ENCODE results near the gene LPIN3.

LPIN3 gene

DNA sequence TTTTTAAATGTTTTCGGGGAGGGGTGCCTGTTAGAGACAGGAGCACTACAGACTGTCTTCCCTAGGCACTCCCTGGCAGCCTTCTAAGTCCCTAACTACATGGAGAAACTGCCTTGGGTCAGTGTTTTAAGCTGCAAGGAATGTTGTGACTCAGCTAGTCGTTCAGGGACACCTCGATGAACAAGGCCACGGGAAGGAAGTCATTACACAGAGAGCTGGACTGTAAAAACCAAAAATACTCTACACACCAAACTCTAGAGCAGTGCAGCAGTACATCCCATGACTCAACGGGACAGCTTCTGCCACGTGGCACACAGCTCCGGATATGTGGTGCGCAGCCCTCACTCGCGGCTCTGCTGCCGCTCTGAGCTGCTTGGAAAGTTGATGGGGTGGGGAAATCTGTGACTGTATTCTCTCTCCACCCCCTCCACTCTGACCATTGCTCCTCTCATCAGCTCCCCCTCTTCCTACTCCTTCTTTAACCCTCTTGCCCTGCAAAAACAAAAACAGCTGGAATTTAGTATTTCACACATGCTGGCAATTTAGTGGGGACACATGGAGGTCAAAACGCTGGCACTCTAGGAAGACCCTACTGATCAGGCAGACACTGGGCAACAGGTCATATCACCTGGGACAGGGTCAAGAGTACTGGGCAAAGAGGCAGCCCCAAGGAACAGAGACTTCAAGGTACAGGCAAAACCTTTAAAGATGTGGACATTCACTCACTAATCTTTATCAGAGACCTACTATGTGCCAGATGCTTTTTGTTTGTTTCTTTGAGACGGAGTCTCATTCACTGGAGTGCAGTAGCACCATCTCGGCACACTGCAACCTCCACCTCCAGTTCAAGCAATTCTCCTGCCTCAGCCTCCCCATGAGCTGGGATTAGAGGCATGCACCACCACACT lies 10.9 kb upstream of the LPIN3 start:
- DNase-seq: peak; percentile 59

DNA sequence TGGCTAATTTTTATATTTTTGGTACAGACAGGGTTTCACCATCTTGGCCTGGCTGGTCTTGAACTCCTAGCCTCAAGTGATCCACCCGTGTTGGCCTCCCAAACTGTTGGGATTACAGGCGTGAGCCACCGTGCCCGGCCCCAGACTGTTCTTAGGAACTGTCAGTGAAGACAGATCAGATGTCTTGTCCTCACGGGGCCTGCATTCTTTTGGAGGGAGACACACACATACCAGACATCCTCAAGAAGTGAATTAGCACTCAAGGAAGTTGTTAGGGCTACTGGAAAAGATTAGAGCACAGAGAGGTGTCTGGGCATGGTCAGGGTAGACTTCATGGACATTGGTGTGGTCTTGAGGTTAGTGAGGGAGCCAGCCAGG lies 10.3 kb upstream of the LPIN3 start:
- no peak for DNase-seq

DNA sequence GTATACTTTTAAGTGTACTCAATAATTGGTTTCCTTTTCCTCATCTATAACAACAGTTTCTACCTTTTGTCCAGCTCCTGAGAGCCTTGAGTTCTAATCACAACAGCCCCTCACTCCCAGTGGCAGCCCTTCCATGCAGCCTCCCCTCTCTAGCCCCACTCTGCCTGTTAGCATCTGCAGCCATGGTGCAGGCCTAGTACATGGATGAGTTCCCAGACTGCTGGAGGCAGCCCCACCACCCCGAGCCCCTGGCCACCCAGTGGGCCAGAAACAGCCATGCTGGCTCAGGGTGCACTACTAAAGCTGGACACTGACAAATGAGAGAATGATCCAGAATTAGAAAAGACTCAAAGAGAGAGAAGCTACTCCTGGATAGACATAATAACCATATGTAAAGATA lies 9.7 kb upstream of the LPIN3 start:
- no peak for DNase-seq

DNA sequence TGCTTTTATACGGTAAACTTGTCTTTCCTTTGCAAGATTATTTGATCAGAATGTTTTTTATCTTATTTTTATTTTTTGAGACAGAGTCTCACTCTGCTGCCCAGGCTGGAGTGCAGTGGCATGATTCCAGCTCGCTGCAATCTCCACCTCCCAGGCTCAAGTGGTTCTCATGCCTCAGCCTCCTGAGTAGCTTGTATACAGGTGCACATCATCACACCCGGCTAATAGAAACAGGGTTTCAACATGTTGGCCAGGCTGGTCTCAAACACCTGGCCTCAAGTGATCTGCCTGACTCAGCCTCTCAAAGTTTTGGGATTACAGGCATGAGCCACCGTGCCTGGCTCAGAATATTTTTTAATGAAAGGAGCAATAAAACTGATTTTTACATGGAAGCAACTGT lies 8.9 kb upstream of the LPIN3 start:
- DNase-seq: no peak

DNA sequence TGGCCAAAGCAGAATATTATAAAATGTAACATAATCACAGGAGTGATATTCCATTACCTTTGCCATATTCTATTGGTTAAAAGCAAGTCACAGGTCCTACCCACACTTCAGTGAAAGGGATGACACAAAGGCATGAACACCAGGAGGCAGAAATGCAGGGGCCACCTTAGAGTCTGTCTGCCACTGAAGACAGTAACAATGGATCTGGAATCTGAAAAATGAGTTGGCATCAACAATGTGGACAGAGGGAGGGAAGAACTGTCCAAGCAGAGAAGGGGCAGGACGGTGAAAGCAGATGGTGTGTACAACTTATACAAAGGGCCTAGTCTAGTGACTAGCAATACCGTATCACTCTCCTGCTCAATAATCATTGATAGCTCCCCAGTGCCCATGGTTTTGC lies 6.6 kb upstream of the LPIN3 start:
- DNase-seq: no peak

DNA sequence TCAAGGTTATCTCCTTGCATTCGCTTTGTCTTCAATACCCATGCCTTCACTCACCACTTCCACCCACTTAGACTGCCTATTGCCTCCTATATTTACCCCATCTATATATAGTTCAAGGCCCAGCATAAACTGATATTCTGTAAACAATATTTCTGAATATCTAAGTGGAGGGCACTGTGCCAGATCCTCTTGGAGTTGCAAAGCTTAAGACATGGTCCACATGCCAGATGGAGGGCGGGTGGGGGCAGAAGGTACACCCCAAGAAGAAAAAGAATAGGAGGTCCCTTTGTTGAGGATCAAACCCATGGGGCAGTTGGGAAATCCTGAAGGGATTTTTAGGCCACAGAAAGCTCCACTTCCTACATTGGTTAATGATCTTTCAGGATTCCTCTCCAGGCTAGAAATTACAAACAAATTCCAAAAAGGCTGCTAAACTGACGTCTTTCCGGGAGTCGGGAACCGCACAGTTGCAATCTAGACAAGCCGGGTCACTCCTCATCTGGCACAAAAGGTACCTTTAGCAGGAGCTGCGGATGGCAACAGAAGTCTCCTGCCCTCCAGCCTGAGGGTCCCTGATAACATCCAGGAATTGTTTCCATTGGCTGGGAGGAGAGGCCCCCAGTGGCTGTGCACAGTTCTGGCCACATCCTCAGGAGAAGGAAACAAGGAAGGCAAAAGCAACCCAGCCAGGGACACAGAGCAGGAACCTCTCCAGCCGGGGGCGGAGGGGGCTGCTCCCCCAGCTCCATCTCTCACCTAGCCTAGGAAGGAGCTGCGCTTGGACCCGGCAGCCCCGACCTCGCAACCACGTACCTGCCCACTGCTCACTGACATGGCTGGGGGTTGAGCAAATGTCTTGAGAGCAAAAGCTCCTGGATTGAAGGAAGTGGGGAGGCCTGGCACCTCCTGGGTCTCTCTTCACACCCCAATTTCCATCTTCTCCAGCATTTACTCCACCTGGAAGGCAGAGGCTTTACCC lies 5.9 kb upstream of the LPIN3 start:
- DNase-seq: no peak

DNA sequence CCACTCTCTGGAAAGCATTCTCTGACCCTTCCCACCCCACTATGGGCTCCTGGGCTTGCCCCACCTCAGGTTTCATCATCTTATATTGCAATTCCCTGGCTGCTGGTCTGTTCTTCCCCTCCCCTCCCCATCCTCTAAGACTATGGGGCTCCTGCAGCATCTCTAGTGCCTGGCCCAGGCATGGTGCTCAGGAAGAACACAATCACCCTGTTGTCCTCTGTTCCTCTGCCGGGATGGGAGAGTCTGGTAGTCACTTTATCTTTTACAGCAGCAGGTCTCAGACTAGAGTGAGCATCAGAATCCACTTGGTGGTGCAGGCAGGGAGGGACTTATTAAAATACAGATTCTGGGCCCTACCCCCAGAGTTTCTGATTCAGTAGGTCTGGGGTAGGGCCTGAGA lies 5.0 kb upstream of the LPIN3 start:
- no peak for DNase-seq

DNA sequence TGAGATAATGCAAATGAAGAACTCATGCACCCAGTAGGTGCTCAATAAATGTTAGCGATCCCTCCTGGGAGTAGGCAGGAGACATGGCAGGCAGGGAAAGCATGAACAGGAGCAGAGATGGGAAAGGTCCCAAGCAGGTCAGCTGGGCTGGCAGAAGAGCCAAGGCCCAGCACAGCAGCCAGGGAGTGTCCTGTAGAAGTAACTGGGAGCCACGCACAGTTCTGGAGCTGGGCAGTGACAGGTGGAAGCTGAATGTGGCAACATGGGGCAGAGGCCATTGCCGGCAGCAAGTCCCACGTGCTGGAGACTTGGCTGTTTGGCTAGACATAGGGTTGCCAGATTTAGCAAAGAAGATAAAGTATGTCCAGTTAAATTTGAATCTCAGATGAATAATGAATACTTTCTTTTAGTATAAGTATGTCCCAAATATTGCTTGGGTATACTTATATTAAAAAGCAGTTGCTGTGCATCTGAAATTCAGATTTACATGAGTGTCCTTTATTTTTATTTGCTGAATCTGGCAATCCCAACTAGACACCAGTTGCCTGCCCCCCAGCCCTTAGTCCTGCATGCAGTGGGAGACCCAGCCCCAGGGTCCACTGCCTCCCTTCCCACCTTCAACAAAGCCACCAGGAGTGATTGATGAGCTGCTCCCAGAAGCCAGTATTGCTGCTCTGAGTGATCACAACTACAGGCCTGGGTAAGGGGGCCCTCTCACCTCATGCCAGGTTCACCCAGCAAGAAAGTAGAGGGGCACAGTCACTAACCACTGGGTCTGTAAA lies 3.7 kb upstream of the LPIN3 start:
- no peak for DNase-seq

DNA sequence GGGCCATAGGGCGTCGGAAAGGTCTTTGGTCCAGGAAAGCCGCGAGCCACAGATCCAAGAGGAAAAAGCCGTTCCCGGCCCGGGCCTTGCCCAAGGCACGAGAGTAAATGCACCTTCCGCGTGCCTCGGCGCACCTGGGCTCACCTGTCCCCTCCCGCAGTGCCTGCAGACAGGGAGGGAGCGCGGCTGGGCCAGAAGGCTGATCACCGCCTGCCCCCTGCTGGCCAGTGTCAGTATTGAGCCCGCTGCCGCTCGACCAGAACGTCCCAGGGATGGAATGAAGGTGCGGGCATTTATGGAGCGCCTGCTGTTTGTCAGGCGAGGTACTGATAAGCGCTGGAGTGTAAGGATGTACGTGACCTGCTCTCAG lies 679 bp upstream of the LPIN3 start:
- DNase-seq: peak; percentile 71

DNA sequence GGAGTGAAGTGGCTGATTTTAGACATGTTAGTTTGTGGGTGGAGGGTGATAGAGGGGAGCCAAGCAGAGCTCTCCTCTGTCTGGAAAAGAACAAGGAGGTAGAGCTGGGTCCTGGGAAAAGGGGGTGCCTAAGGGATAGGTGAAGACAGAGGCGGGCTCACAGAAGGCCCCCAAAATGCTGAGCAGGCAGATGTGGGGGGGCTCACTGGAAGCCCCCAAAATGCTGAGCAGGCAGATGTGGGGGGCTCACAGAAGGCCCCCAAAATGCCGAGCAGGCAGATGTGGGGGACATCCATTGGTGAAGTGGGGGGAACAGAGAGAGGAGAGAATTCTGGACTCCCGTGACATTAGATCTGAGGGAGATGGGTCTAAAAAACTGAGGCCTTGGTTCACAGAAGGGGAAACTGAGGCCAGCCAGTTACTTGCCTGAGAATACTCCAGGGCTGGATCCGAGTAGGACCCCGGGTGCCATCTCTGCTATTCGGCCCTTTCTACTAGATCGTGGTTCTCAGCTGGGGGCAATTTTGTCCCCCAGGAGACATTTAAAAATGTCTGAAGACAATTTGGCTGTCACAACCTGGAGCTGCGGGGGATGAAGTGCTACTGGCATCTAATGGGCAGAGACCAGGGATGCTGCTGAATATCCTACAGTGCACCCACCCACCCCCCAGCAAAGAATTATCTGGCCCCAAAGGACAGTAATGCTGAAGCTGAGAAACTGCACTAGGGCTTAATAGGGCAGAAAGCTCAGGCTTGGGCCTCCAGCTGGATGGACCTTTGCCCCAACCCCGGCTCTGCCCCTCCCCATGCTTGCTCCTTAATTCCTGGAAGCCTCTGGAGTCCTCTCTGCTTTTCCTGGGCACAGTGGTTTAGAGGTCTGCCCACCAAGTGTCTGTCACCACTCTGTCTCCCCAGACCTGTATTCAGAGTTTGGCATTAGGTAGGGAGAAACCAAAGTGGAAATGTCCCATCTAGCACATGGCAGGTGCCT lies 2.1 kb downstream of the LPIN3 start:
- DNase-seq: no peak

DNA sequence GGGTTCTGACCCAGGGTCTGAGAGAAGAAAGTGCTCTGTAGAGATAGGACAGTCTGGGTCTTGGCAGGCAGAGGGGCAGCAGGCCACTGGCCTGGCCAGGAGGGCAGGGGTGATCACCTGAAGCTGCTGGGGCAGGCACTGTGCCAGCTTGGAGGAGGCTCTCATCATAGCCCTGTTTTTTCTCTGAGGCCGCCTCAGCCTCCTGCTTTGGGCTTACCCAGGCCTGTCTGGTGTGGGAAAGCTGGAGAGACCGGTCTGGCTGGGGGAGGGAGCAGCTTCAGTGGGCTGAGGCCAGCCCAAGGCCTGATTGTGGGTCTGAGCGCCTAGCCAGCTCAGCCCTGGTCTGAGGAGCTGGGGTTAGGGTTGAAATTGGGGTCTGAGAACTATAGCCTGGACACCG lies 3.9 kb downstream of the LPIN3 start:
- no peak for DNase-seq

DNA sequence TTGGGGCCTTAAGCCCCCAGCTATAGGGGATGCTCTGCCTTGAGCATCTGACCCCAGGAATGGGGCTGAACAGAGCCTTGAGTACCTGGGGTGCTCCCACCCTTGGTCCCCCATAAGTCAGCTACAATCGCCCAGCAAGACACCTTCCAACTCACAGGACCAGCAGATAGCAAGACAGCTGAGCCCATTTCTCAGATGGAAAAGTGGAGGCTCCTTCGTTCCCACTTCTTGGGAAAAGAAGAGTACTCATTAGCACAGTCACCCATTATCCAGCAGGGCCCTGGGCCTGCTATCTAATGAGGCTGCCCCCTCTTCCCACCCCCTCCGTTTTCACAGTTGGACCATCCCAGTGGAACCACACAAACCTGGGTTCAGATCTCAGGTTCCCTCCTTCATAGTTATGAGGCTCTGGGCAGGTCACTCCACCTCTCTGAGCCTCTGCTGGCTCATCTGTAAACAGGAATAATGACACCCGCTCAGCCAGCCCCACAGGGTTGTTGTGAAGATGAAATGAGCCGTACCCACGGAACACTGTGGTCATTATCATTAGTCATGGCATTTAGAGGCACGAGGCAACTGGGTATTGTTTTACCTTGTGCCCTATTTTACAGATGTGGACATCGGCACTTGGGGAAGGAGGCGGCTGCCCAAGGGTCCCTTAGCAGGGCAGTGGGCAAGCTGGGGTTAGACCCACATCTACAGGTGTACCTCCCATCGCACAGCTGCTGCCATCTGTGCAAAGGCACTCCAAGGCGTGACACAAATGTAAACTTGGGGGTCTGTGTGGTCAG lies 4.5 kb downstream of the LPIN3 start:
- DNase-seq: no peak

DNA sequence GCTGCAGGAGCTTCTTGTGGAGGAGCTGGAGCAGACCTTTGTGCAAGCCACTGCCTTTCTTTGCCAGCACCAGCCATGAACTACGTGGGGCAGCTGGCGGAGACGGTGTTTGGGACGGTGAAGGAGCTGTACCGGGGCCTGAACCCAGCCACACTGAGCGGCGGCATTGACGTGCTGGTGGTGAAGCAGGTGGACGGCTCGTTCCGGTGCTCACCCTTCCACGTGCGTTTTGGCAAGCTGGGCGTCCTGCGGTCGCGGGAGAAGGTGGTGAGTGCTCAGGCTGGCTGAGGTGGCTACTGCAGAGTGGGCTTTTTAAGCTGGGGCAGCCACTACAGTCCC lies 5.1 kb downstream of the LPIN3 start:
- DNase-seq: no peak

DNA sequence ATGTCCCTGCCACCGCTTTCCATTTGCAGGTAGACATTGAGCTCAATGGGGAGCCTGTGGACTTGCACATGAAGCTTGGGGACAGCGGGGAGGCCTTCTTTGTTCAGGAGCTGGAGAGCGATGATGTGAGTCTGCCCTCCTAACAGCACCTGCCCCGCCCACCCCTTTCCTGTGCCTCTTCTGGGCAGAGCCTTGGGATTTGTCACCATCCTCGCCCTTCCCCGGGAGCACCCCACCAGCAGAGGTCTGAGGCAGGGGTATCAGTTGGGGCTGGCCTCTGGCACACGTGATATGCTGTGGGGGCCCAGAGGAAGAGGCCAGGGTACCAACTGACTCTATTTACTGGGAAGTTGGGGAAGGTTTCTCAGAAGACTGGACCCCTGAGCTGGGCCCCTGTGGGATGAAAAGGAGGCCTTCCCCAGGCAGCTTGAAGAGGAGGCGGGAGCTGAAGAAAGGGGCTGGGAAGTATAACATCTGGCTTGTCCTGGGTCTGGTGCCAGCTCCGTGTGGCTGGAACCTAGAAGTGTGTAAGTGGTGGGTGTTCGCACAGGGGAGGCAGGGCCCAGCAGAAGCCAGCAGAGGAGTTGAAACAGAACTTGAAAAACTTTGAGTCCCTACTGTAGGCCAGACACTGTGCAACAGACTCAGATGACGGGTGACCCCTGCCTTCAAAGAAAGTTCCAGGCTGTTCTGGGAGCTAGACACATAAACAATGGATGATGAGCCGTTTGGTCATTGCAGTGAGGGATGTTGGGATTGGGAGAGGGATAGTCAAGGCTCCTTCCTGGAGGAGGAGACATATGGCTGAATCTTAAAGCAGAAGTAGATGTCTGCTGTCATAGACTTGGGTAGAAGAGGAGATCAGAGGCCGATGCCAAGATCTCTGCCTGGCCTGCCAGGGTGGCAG lies 7.2 kb downstream of the LPIN3 start:
- DNase-seq: no peak

DNA sequence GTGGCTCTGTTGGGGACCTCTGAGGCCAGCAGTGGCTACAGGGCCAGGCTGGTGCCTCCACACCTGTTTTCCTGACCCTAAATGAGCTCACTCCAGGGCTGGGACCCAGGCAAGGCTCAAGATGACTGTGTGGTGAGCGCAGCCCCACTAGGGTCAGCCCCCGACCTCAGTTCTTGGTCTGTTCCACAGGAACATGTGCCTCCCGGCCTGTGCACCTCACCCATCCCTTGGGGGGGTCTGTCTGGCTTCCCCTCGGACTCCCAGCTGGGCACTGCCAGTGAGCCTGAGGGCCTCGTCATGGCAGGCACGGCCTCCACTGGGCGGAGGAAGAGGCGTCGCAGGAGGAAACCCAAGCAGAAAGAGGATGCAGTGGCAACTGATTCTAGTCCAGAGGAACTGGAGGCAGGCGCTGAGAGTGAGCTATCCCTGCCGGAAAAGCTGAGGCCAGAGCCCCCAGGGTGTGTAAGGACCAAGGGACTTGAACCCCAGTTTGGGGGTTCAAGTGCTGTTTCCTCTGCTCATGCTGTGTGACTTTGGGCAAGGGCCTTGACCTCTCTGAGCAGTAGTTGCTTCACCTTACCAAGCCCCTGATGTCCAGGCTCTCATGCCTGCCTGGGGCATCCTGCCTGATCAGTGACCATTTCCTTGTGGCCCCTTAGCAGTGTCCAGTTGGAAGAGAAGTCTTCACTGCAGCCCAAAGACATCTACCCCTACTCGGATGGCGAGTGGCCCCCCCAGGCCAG lies 8.0 kb downstream of the LPIN3 start:
- DNase-seq: no peak

DNA sequence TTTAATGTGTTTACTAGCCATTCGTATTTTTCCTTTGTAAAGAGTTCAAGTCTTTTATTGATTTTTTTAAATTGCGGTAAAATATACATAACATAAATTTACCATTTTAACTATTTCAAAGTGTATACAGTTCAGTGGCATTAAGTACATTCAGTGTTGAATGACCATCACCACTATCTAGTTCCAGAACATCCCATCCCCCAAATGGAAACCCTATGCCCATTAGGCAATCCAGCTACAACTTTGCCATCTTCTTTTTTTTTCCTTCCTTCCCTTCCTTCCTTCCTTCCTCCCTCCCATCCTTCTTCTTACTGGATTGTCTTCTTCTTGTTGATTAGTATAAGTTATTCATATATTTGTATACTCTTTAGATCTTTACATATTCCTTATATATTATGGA lies 8.6 kb downstream of the LPIN3 start:
- no peak for DNase-seq

DNA sequence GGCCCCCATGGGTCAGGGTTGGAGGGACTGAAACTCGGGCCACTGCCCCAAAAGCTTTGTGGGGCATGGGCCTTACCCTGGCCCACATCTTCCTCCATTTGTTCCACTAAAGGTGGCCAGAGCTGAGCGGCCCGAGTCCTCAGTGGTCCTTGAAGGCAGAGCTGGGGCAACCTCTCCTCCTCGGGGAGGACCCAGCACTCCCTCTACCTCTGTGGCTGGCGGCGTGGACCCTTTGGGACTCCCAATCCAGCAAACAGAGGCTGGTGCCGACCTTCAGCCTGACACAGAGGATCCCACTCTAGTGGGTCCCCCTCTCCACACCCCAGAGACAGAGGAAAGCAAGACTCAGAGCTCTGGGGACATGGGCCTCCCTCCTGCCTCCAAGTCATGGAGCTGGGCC lies 9.3 kb downstream of the LPIN3 start:
- DNase-seq: no peak

DNA sequence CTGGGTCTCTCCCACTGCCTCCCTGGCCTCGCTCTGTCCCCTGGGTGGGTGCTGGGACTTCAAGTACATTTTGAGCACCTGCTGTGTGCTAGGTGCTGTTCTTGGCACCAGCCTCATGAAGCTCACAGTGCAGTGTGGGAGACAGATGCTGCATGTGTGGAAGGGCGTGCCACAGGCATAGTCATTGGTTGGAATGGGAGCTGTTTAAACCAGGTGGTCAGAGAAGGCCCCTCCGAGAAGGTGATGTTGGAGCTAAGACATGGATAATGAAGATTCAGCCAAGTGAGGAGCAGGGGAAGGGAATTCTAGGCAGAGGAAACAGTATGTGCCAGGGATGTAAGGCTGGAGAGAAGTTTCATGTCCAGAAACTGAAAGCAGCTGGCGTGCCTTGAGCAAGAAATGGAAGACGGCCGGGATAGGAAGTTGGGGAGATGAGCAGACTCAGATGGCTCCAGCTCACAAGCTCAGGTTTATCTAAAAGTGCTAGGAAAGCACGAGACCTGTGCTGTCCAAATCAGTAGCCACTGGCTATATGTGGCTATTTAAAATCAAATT lies 9.9 kb downstream of the LPIN3 start:
- DNase-seq: no peak

DNA sequence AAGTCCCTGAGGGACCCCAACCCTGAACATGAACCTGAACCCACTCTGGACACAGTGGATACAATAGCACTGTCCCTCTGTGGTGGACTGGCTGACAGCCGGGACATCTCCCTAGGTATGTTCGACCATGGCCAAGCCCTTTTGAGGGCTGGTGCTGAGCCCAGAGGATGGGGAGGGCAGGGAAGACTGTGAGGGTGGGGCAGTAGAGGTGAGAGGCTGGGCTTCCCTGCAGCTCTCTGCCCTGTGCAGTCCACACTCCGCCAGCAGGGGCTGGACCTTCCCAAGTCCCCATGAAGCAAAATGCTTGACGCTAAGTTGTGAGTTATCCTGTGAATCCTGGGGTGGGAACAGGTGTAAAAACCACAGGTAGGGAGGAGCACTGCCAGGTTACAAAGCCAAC lies 11.5 kb downstream of the LPIN3 start:
- no peak for DNase-seq

Measured in CD4-positive, alpha-beta T cell treated with Interleukin-4 for 4 hours (primary cell).